NCI-H2227 (cell line): Measurements from ENCODE around the gene CARNS1.

ENCODE experiments used
- DNase-seq: peaks from one replicate; lab custom pipeline; 2025; ENCODE audit not compliant: unreplicated experiment; lab: John Stamatoyannopoulos, UW

CARNS1 gene

GRCh38 chr11:67440229-67441097 is 25.0 kb downstream of the CARNS1 start:
- DNase-seq = no peak

GRCh38 chr11:67441098-67441563 is 25.7 kb downstream of the CARNS1 start:
- no peak for DNase-seq

GRCh38 chr11:67441731-67442351 is 26.4 kb downstream of the CARNS1 start:
- no peak for DNase-seq

GRCh38 chr11:67442504-67443404 is 27.3 kb downstream of the CARNS1 start:
- no peak for DNase-seq

- no peak for DNase-seq
Measured at GRCh38 chr11:67445515-67445914, 30.0 kb downstream of the CARNS1 start.

GRCh38 chr11:67448220-67448609 is 32.7 kb downstream of the CARNS1 start:
- no peak for DNase-seq

GRCh38 chr11:67449116-67449844 is 33.8 kb downstream of the CARNS1 start:
- DNase-seq = no peak

- no peak for DNase-seq
Measured at GRCh38 chr11:67450796-67451657, 35.5 kb downstream of the CARNS1 start.

- no peak for DNase-seq
Measured at GRCh38 chr11:67451658-67451976, 36.1 kb downstream of the CARNS1 start.

GRCh38 chr11:67452141-67452952 is 36.9 kb downstream of the CARNS1 start, which contains the start of gene GPR152:
Gene GPR152, minus strand, starts transcription at chr11:67452729. Its CDS starts 5 bp downstream, at chr11:67452724.
- DNase-seq = no peak

GRCh38 chr11:67453816-67454732 is 38.6 kb downstream of the CARNS1 start:
- no peak for DNase-seq

GRCh38 chr11:67455054-67455453 is 39.6 kb downstream of the CARNS1 start, which contains the start of gene CABP4:
Gene CABP4, plus strand, starts transcription at chr11:67455354. Its CDS starts 70 bp downstream, at chr11:67455424.
- no peak for DNase-seq

GRCh38 chr11:67456068-67456705 is 40.7 kb downstream of the CARNS1 start:
- no peak for DNase-seq

GRCh38 chr11:67457453-67457852 is 42.0 kb downstream of the CARNS1 start:
- DNase-seq = no peak

- DNase-seq = no peak
Measured at GRCh38 chr11:67458266-67458665, 42.8 kb downstream of the CARNS1 start.

GRCh38 chr11:67463186-67463585 is 47.7 kb downstream of the CARNS1 start:
- no peak for DNase-seq

- no peak for DNase-seq
Measured at GRCh38 chr11:67463680-67464410, 48.4 kb downstream of the CARNS1 start.
